Astrocyte (in vitro differentiated cells and primary cell): Measurements from ENCODE around the gene CHD1L. TPM values are rescaled to one million over a fixed set of nuclear protein-coding genes. Genes with fewer than 3 reads are reported as not detected.

Source experiments
- DNase-seq: peaks from one replicate; pipeline ENCODE4 v3.0.0-alpha.2; 2010; ENCODE audit warnings: low read depth
- FAIRE-seq: peaks from 2 replicates; lab custom pipeline; 2011; peaks lifted over from hg19 to GRCh38; lab: Jason Lieb, UNC
- H2AFZ ChIP-seq: 2 replicates; pipeline ENCODE4 v1.6.0; 2012; ENCODE audit warnings: low read depth, low read length, inconsistent platforms
- H3K27ac ChIP-seq: 2 replicates; pipeline ENCODE4 v1.5.1; 2011; ENCODE audit warnings: low read depth, low read length, inconsistent platforms
- H3K27me3 ChIP-seq: 2 replicates; pipeline ENCODE4 v1.6.0; 2011; ENCODE audit warnings: low read length, inconsistent platforms; ENCODE audit not compliant: insufficient read depth
- H3K36me3 ChIP-seq: 2 replicates; pipeline ENCODE4 v1.5.1; 2011; ENCODE audit warnings: low read length, inconsistent platforms; ENCODE audit not compliant: insufficient read depth
- H3K4me1 ChIP-seq: 2 replicates; pipeline ENCODE4 v1.5.1; 2011; ENCODE audit warnings: low read length, inconsistent platforms; ENCODE audit not compliant: insufficient read depth
- H3K4me2 ChIP-seq: 2 replicates; pipeline ENCODE4 v1.6.0; 2012; ENCODE audit warnings: low read length, inconsistent platforms
- H3K4me3 ChIP-seq: 2 replicates; pipeline ENCODE4 v1.5.1; 2011; ENCODE audit warnings: low read depth, mild to moderate bottlenecking, low read length, inconsistent platforms; ENCODE audit not compliant: insufficient read depth
- H3K79me2 ChIP-seq: 2 replicates; pipeline ENCODE4 v1.6.0; 2012; ENCODE audit warnings: mild to moderate bottlenecking, low read length, inconsistent platforms; ENCODE audit not compliant: insufficient read depth
- H3K9ac ChIP-seq: 2 replicates; pipeline ENCODE4 v1.6.0; 2012; ENCODE audit warnings: mild to moderate bottlenecking, low read length, inconsistent platforms
- H3K9me3 ChIP-seq: 2 replicates; pipeline ENCODE4 v1.5.1; 2012; ENCODE audit warnings: low read depth, mild to moderate bottlenecking, low read length, inconsistent platforms; ENCODE audit not compliant: insufficient read depth
- H4K20me1 ChIP-seq: 2 replicates; pipeline ENCODE4 v1.6.0; 2012; ENCODE audit warnings: low read length, inconsistent platforms; ENCODE audit not compliant: insufficient read depth
- H3K27ac Mint-ChIP-seq: one replicate; pipeline ENCODE4 v1.8.0; 2021; ENCODE audit warnings: mild to moderate bottlenecking, mixed read lengths; ENCODE audit not compliant: unreplicated experiment
- H3K27me3 Mint-ChIP-seq: one replicate; pipeline ENCODE4 v1.8.0; 2021; ENCODE audit warnings: low read depth, mixed read lengths; ENCODE audit not compliant: unreplicated experiment
- H3K36me3 Mint-ChIP-seq: one replicate; pipeline ENCODE4 v1.8.0; 2021; ENCODE audit warnings: low read depth, mixed read lengths; ENCODE audit not compliant: unreplicated experiment
- H3K4me1 Mint-ChIP-seq: one replicate; pipeline ENCODE4 v1.8.0; 2021; ENCODE audit warnings: low read depth, mixed read lengths; ENCODE audit not compliant: unreplicated experiment
- H3K4me3 Mint-ChIP-seq: one replicate; pipeline ENCODE4 v1.8.0; 2021; ENCODE audit warnings: mild to moderate bottlenecking, moderate library complexity, mixed read lengths; ENCODE audit not compliant: unreplicated experiment
- H3K9me3 Mint-ChIP-seq: one replicate; pipeline ENCODE4 v1.8.0; 2021; ENCODE audit warnings: mild to moderate bottlenecking, mixed read lengths; ENCODE audit not compliant: unreplicated experiment
- EZH2 ChIP-seq: IDR thresholded peaks from 2 replicates; pipeline ENCODE4 v1.6.1; 2012; ENCODE audit warnings: mild to moderate bottlenecking, low read length, inconsistent platforms; ENCODE audit not compliant: insufficient read depth
- total RNA-seq: library from RNA; stranded (reverse); gene quantifications from 2 replicates; pipeline ENCODE4 v1.2.1, GENCODE V29; 2021
- TF ChIP-seq, protein P1 (sequence below): IDR thresholded peaks from 2 replicates; pipeline ENCODE4 v1.5.1; 2011; ENCODE audit warnings: low read depth, mild to moderate bottlenecking, inconsistent platforms, low read length, moderate library complexity; ENCODE audit not compliant: insufficient read depth

Gene CHD1L
- total RNA-seq, 1 donor from 2014 or later = 44.2 TPM

- H3K4me2 ChIP-seq = no peak overlapping the region
- Mint-ChIP-seq H3K36me3 (no peaks in the 10 kb centered on the region), H3K27ac (no peak overlapping the region), H3K27me3 (no peaks in the 10 kb centered on the region), H3K4me3 (peak overlapping the region; percentile 67), H3K4me1 (peaks cover 17% of the 10 kb centered on the region), H3K9me3 (no peaks in the 10 kb centered on the region)
- H3K27ac ChIP-seq = no peak overlapping the region
- TF ChIP-seq, protein P1, sequence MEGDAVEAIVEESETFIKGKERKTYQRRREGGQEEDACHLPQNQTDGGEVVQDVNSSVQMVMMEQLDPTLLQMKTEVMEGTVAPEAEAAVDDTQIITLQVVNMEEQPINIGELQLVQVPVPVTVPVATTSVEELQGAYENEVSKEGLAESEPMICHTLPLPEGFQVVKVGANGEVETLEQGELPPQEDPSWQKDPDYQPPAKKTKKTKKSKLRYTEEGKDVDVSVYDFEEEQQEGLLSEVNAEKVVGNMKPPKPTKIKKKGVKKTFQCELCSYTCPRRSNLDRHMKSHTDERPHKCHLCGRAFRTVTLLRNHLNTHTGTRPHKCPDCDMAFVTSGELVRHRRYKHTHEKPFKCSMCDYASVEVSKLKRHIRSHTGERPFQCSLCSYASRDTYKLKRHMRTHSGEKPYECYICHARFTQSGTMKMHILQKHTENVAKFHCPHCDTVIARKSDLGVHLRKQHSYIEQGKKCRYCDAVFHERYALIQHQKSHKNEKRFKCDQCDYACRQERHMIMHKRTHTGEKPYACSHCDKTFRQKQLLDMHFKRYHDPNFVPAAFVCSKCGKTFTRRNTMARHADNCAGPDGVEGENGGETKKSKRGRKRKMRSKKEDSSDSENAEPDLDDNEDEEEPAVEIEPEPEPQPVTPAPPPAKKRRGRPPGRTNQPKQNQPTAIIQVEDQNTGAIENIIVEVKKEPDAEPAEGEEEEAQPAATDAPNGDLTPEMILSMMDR = no peak
- no peak for TF ChIP-seq EZH2
- DNase-seq (no peak), FAIRE-seq (no peak)
- H3K9ac ChIP-seq = no peak overlapping the region
- peaks cover 40% of the 10 kb centered on the region for H4K20me1 ChIP-seq
- no peaks in the 10 kb centered on the region for H3K36me3 ChIP-seq
- H2AFZ ChIP-seq = no peak overlapping the region
- peaks cover 11% of the 10 kb centered on the region for H3K4me1 ChIP-seq
- peaks cover 69% of the 10 kb centered on the region for H3K79me2 ChIP-seq
- no peaks in the 10 kb centered on the region for H3K9me3 ChIP-seq
- H3K4me3 ChIP-seq = no peak overlapping the region
- no peaks in the 10 kb centered on the region for H3K27me3 ChIP-seq
Measured at GRCh38 chr1:147245129-147245528, 2.6 kb downstream of the CHD1L start.

- DNase-seq (no peak), FAIRE-seq (no peak)
- TF ChIP-seq, protein P1 = no peak
- TF ChIP-seq EZH2 = no peak
- no peaks in the 10 kb centered on the region for H3K27me3 ChIP-seq
- no peak overlapping the region for H3K9ac ChIP-seq
- H3K4me1 Mint-ChIP-seq = peaks cover 17% of the 10 kb centered on the region
- H3K4me3 ChIP-seq = no peak overlapping the region
- no peaks in the 10 kb centered on the region for H3K36me3 Mint-ChIP-seq
- no peaks in the 10 kb centered on the region for H3K9me3 Mint-ChIP-seq
- H3K4me2 ChIP-seq = no peak overlapping the region
- H3K27me3 Mint-ChIP-seq = no peaks in the 10 kb centered on the region
- peaks cover 11% of the 10 kb centered on the region for H3K4me1 ChIP-seq
- no peaks in the 10 kb centered on the region for H3K36me3 ChIP-seq
- H2AFZ ChIP-seq = no peak overlapping the region
- no peaks in the 10 kb centered on the region for H3K9me3 ChIP-seq
- H3K27ac ChIP-seq = no peak overlapping the region
- peaks cover 74% of the 10 kb centered on the region for H3K79me2 ChIP-seq
- H3K4me3 Mint-ChIP-seq = no peak overlapping the region
- H3K27ac Mint-ChIP-seq = no peak overlapping the region
- peaks cover 44% of the 10 kb centered on the region for H4K20me1 ChIP-seq
Measured at GRCh38 chr1:147245586-147246021, 3.1 kb downstream of the CHD1L start.

DNA sequence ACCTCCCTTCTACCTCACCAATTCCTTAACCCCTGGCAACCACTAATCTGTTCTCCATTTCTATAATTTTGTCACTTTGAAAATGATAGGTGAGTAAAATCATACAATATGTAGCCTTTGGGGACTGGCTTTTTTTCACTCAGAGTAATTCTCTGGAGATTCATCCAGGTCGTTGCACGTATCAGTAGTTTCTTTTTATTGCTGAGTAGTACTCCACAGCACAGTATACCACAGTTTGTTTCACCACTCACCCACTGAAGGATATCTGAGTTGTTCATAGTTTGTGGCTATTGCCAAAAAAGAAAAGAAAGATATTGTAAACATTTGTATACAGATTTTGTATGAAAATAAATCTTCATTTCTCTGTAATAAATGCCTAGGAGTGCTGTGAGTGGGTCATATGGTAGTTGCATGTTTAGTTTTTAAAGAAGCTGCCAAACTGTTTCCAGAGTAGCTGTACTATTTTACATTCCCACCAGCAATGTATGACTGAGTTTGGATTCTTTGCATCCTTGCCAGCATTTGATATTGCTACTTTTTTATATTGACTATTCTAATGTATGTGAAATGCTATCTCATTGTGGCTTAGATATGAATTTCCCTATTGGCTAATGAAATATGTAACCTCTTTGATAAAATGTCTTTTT lies 3.7 kb downstream of the CHD1L start:
- Mint-ChIP-seq H3K4me3 (no peak overlapping the region), H3K36me3 (no peaks in the 10 kb centered on the region), H3K27ac (no peak overlapping the region), H3K4me1 (peaks cover 17% of the 10 kb centered on the region), H3K27me3 (no peaks in the 10 kb centered on the region), H3K9me3 (no peaks in the 10 kb centered on the region)
- H4K20me1 ChIP-seq = peaks cover 50% of the 10 kb centered on the region
- no peak overlapping the region for H3K27ac ChIP-seq
- no peak overlapping the region for H3K9ac ChIP-seq
- no peak overlapping the region for H3K4me3 ChIP-seq
- FAIRE-seq (no peak), DNase-seq (no peak)
- no peaks in the 10 kb centered on the region for H3K9me3 ChIP-seq
- TF ChIP-seq EZH2 = no peak
- TF ChIP-seq, protein P1 = no peak
- H3K4me2 ChIP-seq = no peak overlapping the region
- H2AFZ ChIP-seq = no peak overlapping the region
- peaks cover 11% of the 10 kb centered on the region for H3K4me1 ChIP-seq
- H3K79me2 ChIP-seq = peaks cover 79% of the 10 kb centered on the region
- H3K27me3 ChIP-seq = no peaks in the 10 kb centered on the region
- no peaks in the 10 kb centered on the region for H3K36me3 ChIP-seq
